ENCODE measurements around the gene GADD45A. TPM values are rescaled to one million over a fixed set of nuclear protein-coding genes. Genes with fewer than 3 reads are reported as not detected.

Gene GADD45A
- total and polyA plus RNA-seq, 2 experiments from 2014 or later: 93.1 to 175 TPM

- no peak for DNase-seq (ENCODE audit: low spot score)
- Histone ChIP-seq H3K4me1 (ENCODE audit: insufficient read depth) (peaks cover 11% of the 10 kb centered on the region), H3K4me3 (no peak overlapping the region), H3K4me2 (no peak overlapping the region), H3K9me3 (ENCODE audit: low read depth) (no peaks in the 10 kb centered on the region), H3K9me2 (replicated peaks; ENCODE audit: insufficient read depth) (no peaks in the 10 kb centered on the region), H3K27me3 (no peaks in the 10 kb centered on the region), H4K20me1 (ENCODE audit: insufficient read depth, poor library complexity, severe bottlenecking) (peaks cover 3% of the 10 kb centered on the region), H3K36me3 (replicated peaks; ENCODE audit: insufficient read depth, low read depth) (no peaks in the 10 kb centered on the region), H2AFZ (no peak overlapping the region), H3K79me2 (peaks cover 12% of the 10 kb centered on the region), H3K27ac (peak overlapping the region; percentile 98)
- TF ChIP-seq EZH2 (IDR thresholded peaks at IDR 0.05; ENCODE audit: borderline replicate concordance) (no peak), CTCF (IDR thresholded peaks at IDR 0.05; ENCODE audit: poor library complexity) (no peak), EZH2phosphoT487 (IDR thresholded peaks at IDR 0.05; ENCODE audit: low read depth, severe bottlenecking, unreplicated experiment) (no peak)
- WGBS (ENCODE audit: low lambda C conversion rate, missing lambda C conversion rate): 63% methylated on average over 3 of the region's 3 CpGs
Observed at GRCh38 chr1:67689267-67690017, 4.4 kb downstream of the GADD45A start.

GRCh38 chr1:67690018-67690363, 5.0 kb downstream of the GADD45A start:
- Histone ChIP-seq H3K27me3 (no peaks in the 10 kb centered on the region), H4K20me1 (ENCODE audit: insufficient read depth, poor library complexity, severe bottlenecking) (peaks cover 3% of the 10 kb centered on the region), H3K4me2 (no peak overlapping the region), H3K9me3 (ENCODE audit: low read depth) (no peaks in the 10 kb centered on the region), H3K4me1 (ENCODE audit: insufficient read depth) (peaks cover 11% of the 10 kb centered on the region), H3K79me2 (peaks cover 12% of the 10 kb centered on the region), H2AFZ (no peak overlapping the region), H3K27ac (no peak overlapping the region), H3K36me3 (replicated peaks; ENCODE audit: insufficient read depth, low read depth) (no peaks in the 10 kb centered on the region), H3K4me3 (no peak overlapping the region), H3K9me2 (replicated peaks; ENCODE audit: insufficient read depth) (no peaks in the 10 kb centered on the region)
- DNase-seq (ENCODE audit: low spot score): no peak
- no peak for TF ChIP-seq CTCF (IDR thresholded peaks at IDR 0.05; ENCODE audit: poor library complexity)
- TF ChIP-seq EZH2 (IDR thresholded peaks at IDR 0.05; ENCODE audit: borderline replicate concordance): no peak
- no peak for TF ChIP-seq EZH2phosphoT487 (IDR thresholded peaks at IDR 0.05; ENCODE audit: low read depth, severe bottlenecking, unreplicated experiment)

- no peak for DNase-seq (ENCODE audit: low spot score)
- Histone ChIP-seq H3K9me3 (ENCODE audit: low read depth) (no peaks in the 10 kb centered on the region), H3K27me3 (no peaks in the 10 kb centered on the region), H3K36me3 (replicated peaks; ENCODE audit: insufficient read depth, low read depth) (no peaks in the 10 kb centered on the region), H3K79me2 (peaks cover 12% of the 10 kb centered on the region), H4K20me1 (ENCODE audit: insufficient read depth, poor library complexity, severe bottlenecking) (peaks cover 3% of the 10 kb centered on the region), H2AFZ (no peak overlapping the region), H3K4me1 (ENCODE audit: insufficient read depth) (peaks cover 11% of the 10 kb centered on the region), H3K4me3 (no peak overlapping the region), H3K4me2 (no peak overlapping the region), H3K27ac (no peak overlapping the region), H3K9me2 (replicated peaks; ENCODE audit: insufficient read depth) (no peaks in the 10 kb centered on the region)
- TF ChIP-seq EZH2phosphoT487 (IDR thresholded peaks at IDR 0.05; ENCODE audit: low read depth, severe bottlenecking, unreplicated experiment): no peak
- TF ChIP-seq CTCF (IDR thresholded peaks at IDR 0.05; ENCODE audit: poor library complexity): no peak
- no peak for TF ChIP-seq EZH2 (IDR thresholded peaks at IDR 0.05; ENCODE audit: borderline replicate concordance)
- 97% methylated on average over 2 of the region's 2 CpGs for WGBS (ENCODE audit: low lambda C conversion rate, missing lambda C conversion rate)
Observed at GRCh38 chr1:67690411-67690810, 5.4 kb downstream of the GADD45A start.
